Stimulated activated CD4-positive, alpha-beta T cell treated with anti-CD3 and anti-CD28 coated beads, TNF-alpha, amount 100 ng/mL, for 1 hour (primary cell): Measurements from ENCODE around the gene RGS7.

Experiments
- DNase-seq, 3 donors: peaks; one replicate each; pipeline ENCODE4 v3.0.0-alpha.2; 2020; ENCODE audit warnings: low read depth in 3 of 3, low spot score in 1 of 3

The RGS7 gene

GRCh38 chr1:241356519-241357365 lies at the start of gene RGS7:
Gene RGS7 (minus strand): TSS chr1:241357205.
- no peak for DNase-seq

- DNase-seq, result no peak
Measured at GRCh38 chr1:241406421-241406820, 49.4 kb upstream of the RGS7 start.

- no peak for DNase-seq
Measured at GRCh38 chr1:241401156-241401555, 44.2 kb upstream of the RGS7 start.

- DNase-seq, result no peak
Measured at GRCh38 chr1:241396747-241397681, 40.0 kb upstream of the RGS7 start.

GRCh38 chr1:241391926-241392710 lies 35.1 kb upstream of the RGS7 start:
- no peak for DNase-seq

GRCh38 chr1:241390526-241390925 lies 33.5 kb upstream of the RGS7 start:
- no peak for DNase-seq

GRCh38 chr1:241389400-241389799 lies 32.4 kb upstream of the RGS7 start:
- no peak for DNase-seq

GRCh38 chr1:241387216-241387615 lies 30.2 kb upstream of the RGS7 start:
- no peak for DNase-seq

GRCh38 chr1:241376701-241377100 lies 19.7 kb upstream of the RGS7 start:
- DNase-seq, result no peak

- no peak for DNase-seq
Measured at GRCh38 chr1:241375886-241376285, 18.9 kb upstream of the RGS7 start.

- DNase-seq, result no peak
Measured at GRCh38 chr1:241366196-241366595, 9.2 kb upstream of the RGS7 start.

GRCh38 chr1:241362350-241362749 lies 5.3 kb upstream of the RGS7 start:
- no peak for DNase-seq

- no peak for DNase-seq
Measured at GRCh38 chr1:241357366-241358340, 648 bp upstream of the RGS7 start.

- no peak for DNase-seq
Measured at GRCh38 chr1:241356187-241356518, 852 bp downstream of the RGS7 start.

GRCh38 chr1:241355311-241356010 lies 1.5 kb downstream of the RGS7 start:
- DNase-seq, result no peak

- DNase-seq, result no peak
Measured at GRCh38 chr1:241352401-241352800, 4.6 kb downstream of the RGS7 start.

GRCh38 chr1:241351841-241352240 lies 5.2 kb downstream of the RGS7 start:
- DNase-seq, result no peak

- DNase-seq, result no peak
Measured at GRCh38 chr1:241343956-241344355, 13.0 kb downstream of the RGS7 start.

- no peak for DNase-seq
Measured at GRCh38 chr1:241336335-241336734, 20.7 kb downstream of the RGS7 start.

GRCh38 chr1:241332987-241333386 lies 24.0 kb downstream of the RGS7 start:
- no peak for DNase-seq
